SK-N-SH (cell line): ENCODE measurements around the gene NTRK3. TPM values are rescaled to one million over a fixed set of nuclear protein-coding genes. Genes with fewer than 3 reads are reported as not detected.

Experiments
- CTCF ChIA-PET: fragments of 300-600, 350-600 bp; formaldehyde crosslinking; extraction: SDS; loops from one replicate; lab custom pipeline; 2021; lab: Yijun Ruan, JAX
- POLR2A ChIA-PET: fragments of 350-600 bp; sonication (Branson Sonifier 250); formaldehyde crosslinking; extraction: SDS; loops from one replicate; lab custom pipeline; 2020; ENCODE audit warnings: antibody characterized with exemption, inconsistent platforms; lab: Yijun Ruan, JAX
- DNase-seq: peaks from one replicate; pipeline ENCODE4 v3.0.0; 2012
- H2AFZ ChIP-seq: fragments of 200-600 bp; sonication (generic); 2 replicates; pipeline ENCODE4 v1.8.1; 2016; ENCODE audit warnings: antibody characterized with exemption, mild to moderate bottlenecking, low read depth
- H3F3A ChIP-seq: fragments of 200-600 bp; sonication (generic); replicated peaks from 2 replicates; pipeline ENCODE3; 2016; ENCODE audit warnings: antibody characterized with exemption, mild to moderate bottlenecking; ENCODE audit not compliant: insufficient read depth
- H3K27ac ChIP-seq, 2 experiments: fragments of 200-500 bp in 1 of 2; fragments of 200-600 bp in 1 of 2; sonication (Bioruptor generic) in 1 of 2; sonication (generic), shearing (Covaris generic) in 1 of 2; 2 replicates each; pipeline versions ENCODE4 v1.5.1 to v1.6.1; 2014 to 2016; ENCODE audit warnings: low read depth in 2 of 2, inconsistent platforms in 1 of 2, low read length in 1 of 2, mild to moderate bottlenecking in 1 of 2, mixed read lengths in 1 of 2
- H3K27me3 ChIP-seq: fragments of 200-600 bp; sonication (generic), shearing (Covaris generic); 2 replicates; pipeline ENCODE4 v1.6.1; 2016; ENCODE audit warnings: mixed run types; ENCODE audit not compliant: insufficient read depth
- H3K36me3 ChIP-seq, 2 experiments: fragments of 200-500 bp in 1 of 2; fragments of 200-600 bp in 1 of 2; sonication (Bioruptor generic) in 1 of 2; sonication (generic) in 1 of 2; replicated peaks in 1 of 2; 2 replicates each; pipeline versions ENCODE3 to v1.5.1; 2014 to 2016; ENCODE audit warnings: low read length in 1 of 2, mild to moderate bottlenecking in 1 of 2; ENCODE audit not compliant: insufficient read depth in 2 of 2, control insufficient read depth in 1 of 2
- H3K4me1 ChIP-seq, 2 experiments: fragments of 200-500 bp in 1 of 2; fragments of 200-600 bp in 1 of 2; sonication (Bioruptor generic) in 1 of 2; sonication (generic), shearing (Covaris generic) in 1 of 2; 2 replicates each; pipeline versions ENCODE4 v1.5.1 to v1.6.1; 2014 to 2016; ENCODE audit warnings: low read depth in 1 of 2, low read length in 1 of 2, mixed run types in 1 of 2; ENCODE audit not compliant: insufficient read depth in 2 of 2, control insufficient read depth in 1 of 2
- H3K4me2 ChIP-seq: fragments of 200-600 bp; sonication (generic), shearing (Covaris generic); 2 replicates; pipeline ENCODE4 v1.6.1; 2017; ENCODE audit warnings: mixed run types
- H3K4me3 ChIP-seq, 2 experiments: fragments of 200-500 bp in 1 of 2; fragments of 200-600 bp in 1 of 2; sonication (Bioruptor generic) in 1 of 2; sonication (generic), shearing (Covaris generic) in 1 of 2; 2 replicates each; pipeline versions ENCODE4 v1.5.1 to v1.8.1; 2014 to 2016; ENCODE audit warnings: low read depth in 2 of 2, inconsistent platforms in 1 of 2, low read length in 1 of 2, mild to moderate bottlenecking in 1 of 2, mixed read lengths in 1 of 2, moderate library complexity in 1 of 2
- H3K79me2 ChIP-seq: fragments of 200-600 bp; sonication (generic); 2 replicates; pipeline ENCODE4 v1.8.1; 2017; ENCODE audit warnings: mild to moderate bottlenecking; ENCODE audit not compliant: insufficient read depth
- H3K9ac ChIP-seq: fragments of 200-600 bp; sonication (generic); 2 replicates; pipeline ENCODE4 v1.6.1; 2017; ENCODE audit warnings: mixed run types
- H3K9me2 ChIP-seq: fragments of 200-600 bp; sonication (generic); 2 replicates; pipeline ENCODE4 v1.6.1; 2017; ENCODE audit warnings: mixed run types
- H3K9me3 ChIP-seq: fragments of 200-600 bp; sonication (generic); 2 replicates; pipeline ENCODE4 v1.6.1; 2017; ENCODE audit warnings: mixed run types, mild to moderate bottlenecking, moderate library complexity
- H4K20me1 ChIP-seq: fragments of 200-600 bp; sonication (generic); 2 replicates; pipeline ENCODE4 v1.6.1; 2017; ENCODE audit warnings: mild to moderate bottlenecking, mixed run types; ENCODE audit not compliant: insufficient read depth
- CHD2 ChIP-seq: fragments of 150-350 bp; IDR thresholded peaks from 2 replicates; pipeline ENCODE4 v1.6.1; 2018; ENCODE audit warnings: low read length; ENCODE audit not compliant: partially characterized antibody
- ELF1 ChIP-seq: IDR thresholded peaks from 2 replicates; pipeline ENCODE4 v1.4.0; 2012
- FOSL2 ChIP-seq: IDR thresholded peaks from 2 replicates; pipeline ENCODE4 v1.4.0; 2012; ENCODE audit warnings: low read depth, mild to moderate bottlenecking, moderate library complexity, borderline replicate concordance
- FOXM1 ChIP-seq: IDR thresholded peaks from 2 replicates; pipeline ENCODE4 v1.4.0; 2012; ENCODE audit warnings: low read depth, mild to moderate bottlenecking
- MEF2A ChIP-seq: IDR thresholded peaks from 2 replicates; pipeline ENCODE4 v1.4.0; 2012; ENCODE audit warnings: low read depth, borderline replicate concordance
- MXI1 ChIP-seq: IDR thresholded peaks from 2 replicates; pipeline ENCODE4 v1.6.1; 2012; ENCODE audit warnings: mild to moderate bottlenecking, low read depth, low read length, improper control_type of control experiment
- NRF1 ChIP-seq: IDR thresholded peaks from 2 replicates; pipeline ENCODE4 v1.6.1; 2012; ENCODE audit warnings: low read depth, mild to moderate bottlenecking, low read length
- RCOR1 ChIP-seq: fragments of 150-350 bp; IDR thresholded peaks from 2 replicates; pipeline ENCODE4 v1.6.1; 2017; ENCODE audit warnings: antibody characterized with exemption, low read length
- RFX5 ChIP-seq: IDR thresholded peaks from 2 replicates; pipeline ENCODE4 v1.6.1; 2012; ENCODE audit warnings: mild to moderate bottlenecking, improper control_type of control experiment, low read length
- TAF1 ChIP-seq: IDR thresholded peaks from 2 replicates; pipeline ENCODE4 v1.6.1; 2012; ENCODE audit warnings: low read depth, mild to moderate bottlenecking, low read length, moderate library complexity, borderline replicate concordance
- YY1 ChIP-seq: IDR thresholded peaks from 2 replicates; pipeline ENCODE4 v1.4.0; 2012; ENCODE audit warnings: low read depth, mild to moderate bottlenecking
- WGBS: methylation state at CpG from one replicate; pipeline ENCODE4 v1.1.6; 2017; ENCODE audit warnings: low lambda C conversion rate; 5-methylcytosine and 5-hydroxymethylcytosine counted together
- polyA plus RNA-seq, 3 experiments: library from polyadenylated mRNA; depleted of rRNA; stranded (reverse); fragments of >200 nt; gene quantifications; 2 replicates each; pipeline ENCODE4 v1.2.3, GENCODE V29; 2012
- TF ChIP-seq, protein P1 (sequence below): fragments of 150-350 bp; IDR thresholded peaks from 2 replicates; pipeline ENCODE4 v1.6.1; 2017; ENCODE audit warnings: antibody characterized with exemption, low read length, low read depth, borderline replicate concordance
- TF ChIP-seq, protein P2 (sequence below): IDR thresholded peaks from 2 replicates; pipeline ENCODE4; 2012
- TF ChIP-seq, protein P3 (sequence below): IDR thresholded peaks from 2 replicates; pipeline ENCODE4 v1.4.0; 2012; ENCODE audit warnings: low read depth
- TF ChIP-seq, protein P4 (sequence below): fragments of 200-600 bp; sonication (generic); IDR thresholded peaks from 2 replicates; pipeline ENCODE4 v1.6.1; 2017; ENCODE audit warnings: antibody characterized with exemption, mild to moderate bottlenecking, moderate library complexity

The NTRK3 gene
- polyA plus RNA-seq, 1 of the 3 experiments (the other 2 are of a cell fraction): 2.6 TPM

DNA sequence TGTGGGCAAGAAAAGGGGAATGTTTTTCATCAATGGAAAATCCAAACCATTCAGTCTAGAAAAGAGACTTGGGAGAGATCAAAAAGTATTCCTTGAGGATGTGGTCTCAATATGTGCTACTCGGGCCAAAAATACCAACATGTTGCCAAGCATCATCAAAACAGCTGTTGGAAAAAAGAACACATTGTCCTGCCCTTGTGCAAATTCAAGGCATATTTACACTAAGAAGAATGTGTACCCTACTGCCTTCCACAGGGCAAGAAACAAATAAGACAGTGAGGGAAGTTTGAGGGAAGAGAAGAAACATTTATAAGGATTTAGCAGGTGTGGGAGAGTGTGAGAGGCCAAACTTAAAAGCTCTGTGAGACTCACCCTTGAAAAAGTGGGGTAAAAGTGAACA is 252.1 kb downstream of the NTRK3 start:
- Histone ChIP-seq H3K9ac (no peak overlapping the region), H3K27ac (no peak overlapping the region), H3K9me3 (no peaks in the 10 kb centered on the region), H3K4me2 (no peak overlapping the region), H3K27me3 (no peaks in the 10 kb centered on the region), H3K36me3 (no peaks in the 10 kb centered on the region), H2AFZ (no peak overlapping the region), H3F3A (no peaks in the 10 kb centered on the region), H3K4me1 (no peaks in the 10 kb centered on the region), H3K4me3 (no peak overlapping the region), H3K9me2 (no peaks in the 10 kb centered on the region), H3K79me2 (no peaks in the 10 kb centered on the region), H4K20me1 (no peaks in the 10 kb centered on the region)
- WGBS: 10% methylated on average over 1 of the region's 1 CpG
- no peak for DNase-seq
- TF ChIP-seq FOSL2 (no peak), NRF1 (no peak), MEF2A (no peak), FOXM1 (no peak), TAF1 (no peak), RFX5 (no peak), MXI1 (no peak), CHD2 (no peak), YY1 (no peak), ELF1 (no peak), RCOR1 (no peak)
- TF ChIP-seq, protein P1, sequence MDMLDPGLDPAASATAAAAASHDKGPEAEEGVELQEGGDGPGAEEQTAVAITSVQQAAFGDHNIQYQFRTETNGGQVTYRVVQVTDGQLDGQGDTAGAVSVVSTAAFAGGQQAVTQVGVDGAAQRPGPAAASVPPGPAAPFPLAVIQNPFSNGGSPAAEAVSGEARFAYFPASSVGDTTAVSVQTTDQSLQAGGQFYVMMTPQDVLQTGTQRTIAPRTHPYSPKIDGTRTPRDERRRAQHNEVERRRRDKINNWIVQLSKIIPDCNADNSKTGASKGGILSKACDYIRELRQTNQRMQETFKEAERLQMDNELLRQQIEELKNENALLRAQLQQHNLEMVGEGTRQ: no peak
- TF ChIP-seq, protein P2, sequence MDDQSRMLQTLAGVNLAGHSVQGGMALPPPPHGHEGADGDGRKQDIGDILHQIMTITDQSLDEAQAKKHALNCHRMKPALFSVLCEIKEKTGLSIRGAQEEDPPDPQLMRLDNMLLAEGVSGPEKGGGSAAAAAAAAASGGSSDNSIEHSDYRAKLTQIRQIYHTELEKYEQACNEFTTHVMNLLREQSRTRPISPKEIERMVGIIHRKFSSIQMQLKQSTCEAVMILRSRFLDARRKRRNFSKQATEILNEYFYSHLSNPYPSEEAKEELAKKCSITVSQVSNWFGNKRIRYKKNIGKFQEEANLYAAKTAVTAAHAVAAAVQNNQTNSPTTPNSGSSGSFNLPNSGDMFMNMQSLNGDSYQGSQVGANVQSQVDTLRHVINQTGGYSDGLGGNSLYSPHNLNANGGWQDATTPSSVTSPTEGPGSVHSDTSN: no peak
- TF ChIP-seq, protein P3, sequence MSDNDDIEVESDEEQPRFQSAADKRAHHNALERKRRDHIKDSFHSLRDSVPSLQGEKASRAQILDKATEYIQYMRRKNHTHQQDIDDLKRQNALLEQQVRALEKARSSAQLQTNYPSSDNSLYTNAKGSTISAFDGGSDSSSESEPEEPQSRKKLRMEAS: no peak
- TF ChIP-seq, protein P4, sequence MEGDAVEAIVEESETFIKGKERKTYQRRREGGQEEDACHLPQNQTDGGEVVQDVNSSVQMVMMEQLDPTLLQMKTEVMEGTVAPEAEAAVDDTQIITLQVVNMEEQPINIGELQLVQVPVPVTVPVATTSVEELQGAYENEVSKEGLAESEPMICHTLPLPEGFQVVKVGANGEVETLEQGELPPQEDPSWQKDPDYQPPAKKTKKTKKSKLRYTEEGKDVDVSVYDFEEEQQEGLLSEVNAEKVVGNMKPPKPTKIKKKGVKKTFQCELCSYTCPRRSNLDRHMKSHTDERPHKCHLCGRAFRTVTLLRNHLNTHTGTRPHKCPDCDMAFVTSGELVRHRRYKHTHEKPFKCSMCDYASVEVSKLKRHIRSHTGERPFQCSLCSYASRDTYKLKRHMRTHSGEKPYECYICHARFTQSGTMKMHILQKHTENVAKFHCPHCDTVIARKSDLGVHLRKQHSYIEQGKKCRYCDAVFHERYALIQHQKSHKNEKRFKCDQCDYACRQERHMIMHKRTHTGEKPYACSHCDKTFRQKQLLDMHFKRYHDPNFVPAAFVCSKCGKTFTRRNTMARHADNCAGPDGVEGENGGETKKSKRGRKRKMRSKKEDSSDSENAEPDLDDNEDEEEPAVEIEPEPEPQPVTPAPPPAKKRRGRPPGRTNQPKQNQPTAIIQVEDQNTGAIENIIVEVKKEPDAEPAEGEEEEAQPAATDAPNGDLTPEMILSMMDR: no peak
- POLR2A ChIA-PET: no interaction called here
- CTCF ChIA-PET: no interaction called here
